Stomach (tissue), 4 donors: ENCODE data around the gene PLPP7.

ENCODE experiments used
- POLR2A ChIP-seq, 4 donors: fragments of 450-650 bp; IDR thresholded peaks; one replicate each; pipeline ENCODE4 v1.6.1; 2016; ENCODE audit warnings: antibody characterized with exemption in 4 of 4, control low read depth in 2 of 4, mild to moderate bottlenecking in 1 of 4, moderate library complexity in 1 of 4
- TF ChIP-seq, protein P1 (sequence below), 7 experiments: fragments of 450-650 bp in 4 of 7; fragments of 200-600 bp in 3 of 7; sonication (generic) in 3 of 7; IDR thresholded peaks; one replicate each; pipeline ENCODE4 v1.5.1; 2016 to 2019; ENCODE audit warnings: antibody characterized with exemption in 7 of 7, control low read depth in 2 of 7, mild to moderate bottlenecking in 1 of 7

- no peak for TF ChIP-seq POLR2A (IDR thresholded peaks at IDR 0.05)
- TF ChIP-seq, protein P1, sequence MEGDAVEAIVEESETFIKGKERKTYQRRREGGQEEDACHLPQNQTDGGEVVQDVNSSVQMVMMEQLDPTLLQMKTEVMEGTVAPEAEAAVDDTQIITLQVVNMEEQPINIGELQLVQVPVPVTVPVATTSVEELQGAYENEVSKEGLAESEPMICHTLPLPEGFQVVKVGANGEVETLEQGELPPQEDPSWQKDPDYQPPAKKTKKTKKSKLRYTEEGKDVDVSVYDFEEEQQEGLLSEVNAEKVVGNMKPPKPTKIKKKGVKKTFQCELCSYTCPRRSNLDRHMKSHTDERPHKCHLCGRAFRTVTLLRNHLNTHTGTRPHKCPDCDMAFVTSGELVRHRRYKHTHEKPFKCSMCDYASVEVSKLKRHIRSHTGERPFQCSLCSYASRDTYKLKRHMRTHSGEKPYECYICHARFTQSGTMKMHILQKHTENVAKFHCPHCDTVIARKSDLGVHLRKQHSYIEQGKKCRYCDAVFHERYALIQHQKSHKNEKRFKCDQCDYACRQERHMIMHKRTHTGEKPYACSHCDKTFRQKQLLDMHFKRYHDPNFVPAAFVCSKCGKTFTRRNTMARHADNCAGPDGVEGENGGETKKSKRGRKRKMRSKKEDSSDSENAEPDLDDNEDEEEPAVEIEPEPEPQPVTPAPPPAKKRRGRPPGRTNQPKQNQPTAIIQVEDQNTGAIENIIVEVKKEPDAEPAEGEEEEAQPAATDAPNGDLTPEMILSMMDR (IDR thresholded peaks at IDR 0.05): no peak
Observed at GRCh38 chr9:131282688-131283422, 6.7 kb upstream of the PLPP7 start.
